Mucosa of gallbladder (tissue), 1 donor: Measurements from ENCODE around the gene PLXNC1. TPM values are rescaled to one million over a fixed set of nuclear protein-coding genes. Genes with fewer than 3 reads are reported as not detected.

Source experiments
- DNase-seq: peaks from one replicate; pipeline ENCODE4 v3.0.0-alpha.2; 2020; ENCODE audit warnings: low spot score
- total RNA-seq: library from RNA; stranded (reverse); gene quantifications from one replicate; pipeline ENCODE4 v1.2.1, GENCODE V29; 2021
- donor health status: DM: no; HTN: no; CAD: no.

PLXNC1 gene
- total RNA-seq, 1 donor from 2014 or later = 17.6 TPM

- DNase-seq = no peak
Observed at GRCh38 chr12:94264736-94265485, 116.5 kb downstream of the PLXNC1 start.

- no peak for DNase-seq
Observed at GRCh38 chr12:94265539-94265938, 117.2 kb downstream of the PLXNC1 start.

DNA sequence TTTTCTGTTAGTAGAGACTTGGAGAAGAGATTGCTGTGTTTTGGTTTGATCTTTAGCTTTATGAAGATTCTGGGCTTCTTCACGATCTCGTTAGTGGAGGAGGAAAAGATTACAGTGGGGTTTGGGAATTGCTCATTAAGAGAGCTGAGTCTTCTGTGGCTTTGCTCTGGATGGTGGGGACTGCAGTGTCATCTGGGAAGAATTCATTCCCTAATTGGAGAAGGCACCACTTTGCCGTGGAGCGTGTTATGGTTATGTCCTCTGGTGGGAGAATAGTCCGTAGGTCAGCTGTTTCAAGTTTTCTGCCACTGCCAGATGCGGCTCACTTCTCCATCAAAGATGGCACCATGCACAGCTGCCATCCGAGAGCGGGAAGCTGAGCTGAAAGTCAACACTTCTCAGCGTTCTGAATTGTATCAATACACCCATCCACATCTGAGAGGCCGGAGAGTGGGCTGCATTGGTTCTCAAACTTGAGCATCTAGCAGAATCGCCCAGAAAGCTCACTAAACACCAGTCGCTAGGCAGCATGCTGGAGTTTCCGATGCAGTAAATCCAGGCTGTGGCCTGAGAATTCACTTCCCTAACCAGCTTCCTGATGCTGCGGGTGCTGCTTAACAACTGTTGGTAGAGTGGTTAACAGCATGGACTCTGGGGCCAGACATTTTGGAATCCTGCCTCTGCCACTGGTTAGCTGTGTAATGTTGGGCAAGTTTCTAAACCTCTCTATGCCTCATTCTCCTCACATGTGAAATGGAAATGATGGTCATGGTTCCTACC is 117.8 kb downstream of the PLXNC1 start:
- no peak for DNase-seq

- DNase-seq = no peak
Observed at GRCh38 chr12:94266796-94267536, 118.6 kb downstream of the PLXNC1 start.

- no peak for DNase-seq
Observed at GRCh38 chr12:94267537-94267872, 119.1 kb downstream of the PLXNC1 start.

- no peak for DNase-seq
Observed at GRCh38 chr12:94267921-94268471, 119.6 kb downstream of the PLXNC1 start.

- DNase-seq = no peak
Observed at GRCh38 chr12:94269316-94269999, 121.1 kb downstream of the PLXNC1 start.

DNA sequence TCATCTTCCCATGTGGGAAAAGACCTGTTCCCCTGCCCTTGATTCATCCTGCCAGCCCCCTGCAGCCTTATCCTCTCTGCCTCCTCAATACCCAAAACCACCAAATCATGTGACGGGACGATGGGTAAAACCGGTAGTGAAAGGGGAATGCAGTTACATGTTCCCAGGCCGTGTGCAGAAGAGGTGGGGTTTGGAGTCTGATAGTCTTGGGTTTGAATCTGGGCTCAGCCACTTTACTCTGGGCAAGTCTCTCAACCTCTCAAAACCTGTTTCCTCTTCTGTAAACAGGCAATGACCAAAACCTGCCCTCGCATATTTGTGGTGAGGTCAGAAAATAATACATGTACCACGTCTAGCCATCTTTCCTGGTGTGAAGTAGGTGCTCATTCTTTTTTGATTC is 123.0 kb downstream of the PLXNC1 start:
- no peak for DNase-seq

DNA sequence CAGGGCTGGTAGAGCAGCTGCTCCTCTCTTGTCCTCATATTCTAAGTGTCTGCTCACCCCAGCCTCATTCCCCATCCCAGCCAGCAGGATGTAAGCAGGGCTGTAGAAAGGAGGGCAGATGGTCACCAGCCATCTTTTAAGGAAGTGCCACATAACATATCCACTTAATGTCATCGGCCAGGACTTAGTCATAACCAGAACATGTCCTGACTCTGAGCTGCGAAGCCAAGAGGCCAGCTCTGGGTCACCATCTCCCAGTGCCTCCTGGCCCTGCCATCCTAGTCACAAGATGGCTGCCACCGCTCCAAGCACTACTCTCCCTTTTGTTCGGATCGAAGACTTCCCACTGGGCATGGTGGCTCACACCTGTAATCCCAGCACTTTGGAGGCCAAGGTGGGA is 123.9 kb downstream of the PLXNC1 start:
- DNase-seq = no peak

DNA sequence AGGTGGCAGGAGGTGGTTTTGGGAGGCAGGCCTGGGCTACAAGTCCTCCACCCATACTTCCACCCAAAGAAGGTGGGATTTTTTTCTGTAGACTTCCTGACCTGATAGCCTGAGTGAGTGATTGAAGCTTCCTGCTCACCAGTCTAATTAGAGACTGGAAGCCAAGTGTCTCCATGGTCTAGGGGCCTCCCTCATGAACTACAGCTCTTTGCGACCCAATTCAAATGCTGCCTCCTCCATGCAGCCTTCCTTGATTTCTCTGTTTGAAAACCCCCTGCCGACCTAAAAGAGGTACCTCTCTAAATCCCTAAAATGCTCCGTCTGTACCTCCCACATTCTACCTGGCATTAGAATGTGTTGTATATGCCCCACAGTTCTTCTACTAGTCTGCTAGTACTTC is 124.9 kb downstream of the PLXNC1 start:
- DNase-seq = no peak

DNA sequence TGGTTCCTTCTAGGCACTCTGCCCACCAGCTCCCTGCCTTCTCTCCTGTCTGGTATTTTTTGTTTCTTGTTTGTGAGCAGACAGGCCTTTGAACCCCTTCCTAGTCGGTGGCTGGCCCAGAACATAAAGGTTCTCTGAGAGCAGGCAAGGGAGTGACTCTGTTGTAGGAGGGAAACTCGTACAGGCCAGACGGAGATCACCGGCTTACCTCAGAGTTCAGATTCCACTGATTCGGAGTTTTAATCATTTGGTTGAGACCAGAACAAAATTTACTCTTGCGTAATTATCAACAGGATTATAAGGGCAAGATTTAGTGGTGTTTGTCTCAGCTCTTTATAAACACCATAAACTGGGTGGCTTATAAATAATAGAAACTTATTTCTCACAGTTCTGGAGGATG is 128.3 kb downstream of the PLXNC1 start:
- no peak for DNase-seq

- DNase-seq = no peak
Observed at GRCh38 chr12:94277426-94278000, 129.1 kb downstream of the PLXNC1 start.

DNA sequence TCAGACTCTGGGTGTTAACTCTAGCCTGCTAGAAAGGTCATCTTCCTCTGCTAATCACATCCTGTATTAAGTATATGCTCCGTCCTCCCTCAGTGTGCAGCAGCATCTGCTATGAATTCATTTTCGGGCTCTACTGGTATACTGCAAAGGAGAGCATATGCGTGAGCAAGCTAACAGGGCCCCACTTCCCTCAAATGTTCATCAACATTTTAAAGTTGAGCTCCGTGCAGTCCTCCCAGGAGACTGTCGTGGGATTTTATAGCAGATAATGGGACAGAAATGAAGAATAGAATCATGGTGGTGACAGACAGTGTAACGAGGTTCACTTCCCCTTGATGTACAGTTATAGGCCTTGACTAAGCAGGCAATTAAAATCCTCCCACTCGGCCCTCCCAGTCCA is 131.7 kb downstream of the PLXNC1 start:
- DNase-seq = no peak

GRCh38 chr12:94282675-94283074 is 134.3 kb downstream of the PLXNC1 start:
- no peak for DNase-seq

DNA sequence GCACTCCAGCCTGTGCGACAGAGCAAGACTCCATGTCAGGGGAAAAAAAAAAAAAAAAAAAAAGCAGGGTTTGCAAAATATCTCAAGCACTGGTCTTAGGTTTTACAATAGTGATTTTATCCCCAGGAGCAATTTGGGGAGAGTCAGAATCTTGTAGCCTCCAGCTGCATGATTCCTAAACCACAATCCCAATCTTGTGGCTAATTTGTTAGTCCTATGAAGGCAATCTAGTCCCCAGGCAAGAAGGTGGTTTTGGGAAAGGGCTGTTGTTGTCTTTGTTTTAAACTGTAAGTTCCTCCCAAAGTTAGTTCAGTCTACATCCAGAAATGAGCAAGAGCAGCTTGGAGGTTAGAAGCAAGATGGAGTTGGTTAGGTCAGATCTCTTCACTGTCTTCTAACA is 135.7 kb downstream of the PLXNC1 start:
- no peak for DNase-seq

- DNase-seq = no peak
Observed at GRCh38 chr12:94284859-94285258, 136.5 kb downstream of the PLXNC1 start.

- DNase-seq = no peak
Observed at GRCh38 chr12:94285943-94286582, 137.7 kb downstream of the PLXNC1 start.

GRCh38 chr12:94286583-94287244 is 138.3 kb downstream of the PLXNC1 start:
- no peak for DNase-seq

DNA sequence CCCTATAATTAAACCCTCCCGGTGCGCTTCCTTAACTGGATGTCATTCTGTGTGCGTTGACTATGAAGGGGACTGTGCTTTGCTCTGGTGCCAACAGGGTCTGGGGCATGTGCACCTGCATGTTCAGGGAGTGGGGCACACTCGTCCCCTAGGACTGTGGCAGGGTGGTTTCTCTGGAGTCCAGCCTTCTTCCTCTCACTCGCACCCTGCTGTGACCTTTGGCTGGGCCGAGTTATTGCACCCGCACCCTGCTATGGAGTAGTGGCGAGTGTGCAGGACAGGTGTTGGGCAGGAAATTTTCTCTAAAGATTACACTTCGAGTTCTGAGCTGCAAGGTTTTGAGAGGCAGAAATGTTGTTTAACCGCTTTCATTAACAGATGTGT is 138.9 kb downstream of the PLXNC1 start:
- no peak for DNase-seq
